Trophoblast cell (in vitro differentiated cells and primary cell): Measurements from ENCODE around the gene GGT1.

Experiments
- DNase-seq, 2 donors: peaks; one replicate each; pipeline ENCODE4 v3.0.0-alpha.2; 2016
- H2AFZ ChIP-seq: 2 replicates; pipeline ENCODE4 v1.6.1; 2013; ENCODE audit warnings: low read length, moderate library complexity, mild to moderate bottlenecking; ENCODE audit not compliant: insufficient read depth, poor library complexity
- H2AK5ac ChIP-seq: 2 replicates; pipeline ENCODE4 v1.6.1; 2013; ENCODE audit warnings: mild to moderate bottlenecking, low read length
- H2BK120ac ChIP-seq: 2 replicates; pipeline ENCODE4 v1.6.1; 2013; ENCODE audit warnings: low read length, mild to moderate bottlenecking, moderate library complexity; ENCODE audit not compliant: insufficient read depth, poor library complexity
- H2BK12ac ChIP-seq: 2 replicates; pipeline ENCODE4 v1.6.1; 2013; ENCODE audit warnings: mild to moderate bottlenecking, low read length, moderate library complexity
- H2BK5ac ChIP-seq: 2 replicates; pipeline ENCODE4 v1.6.1; 2013; ENCODE audit warnings: low read length, low read depth, moderate library complexity, mild to moderate bottlenecking; ENCODE audit not compliant: poor library complexity
- H3K14ac ChIP-seq: 2 replicates; pipeline ENCODE4 v1.6.1; 2013; ENCODE audit warnings: mild to moderate bottlenecking, low read length
- H3K18ac ChIP-seq: 2 replicates; pipeline ENCODE4 v1.6.1; 2013; ENCODE audit warnings: mild to moderate bottlenecking, low read length
- H3K23ac ChIP-seq: 2 replicates; pipeline ENCODE4 v1.6.1; 2013; ENCODE audit warnings: low read length
- H3K27ac ChIP-seq: 2 replicates; pipeline ENCODE4 v1.5.1; 2013; ENCODE audit warnings: low read depth, mild to moderate bottlenecking, inconsistent platforms, low read length, moderate library complexity
- H3K27me3 ChIP-seq: 2 replicates; pipeline ENCODE4 v1.6.1; 2013; ENCODE audit warnings: inconsistent platforms, mild to moderate bottlenecking, low read length, moderate library complexity; ENCODE audit not compliant: insufficient read depth
- H3K36me3 ChIP-seq, 2 experiments: 1 replicate in 1 of 2; 2 replicates in 1 of 2; pipeline ENCODE4 v1.6.1; 2013; ENCODE audit warnings: low read length in 2 of 2, mild to moderate bottlenecking in 2 of 2, moderate library complexity in 1 of 2; ENCODE audit not compliant: insufficient read depth in 2 of 2, control insufficient read depth in 1 of 2
- H3K4ac ChIP-seq: 2 replicates; pipeline ENCODE4 v1.6.1; 2013; ENCODE audit warnings: low read depth, mild to moderate bottlenecking, low read length, moderate library complexity
- H3K4me1 ChIP-seq, 2 experiments: 1 replicate in 1 of 2; 2 replicates in 1 of 2; pipeline ENCODE4 v1.6.1; 2013; ENCODE audit warnings: low read length in 2 of 2, mild to moderate bottlenecking in 2 of 2, moderate library complexity in 1 of 2; ENCODE audit not compliant: insufficient read depth in 2 of 2, control insufficient read depth in 1 of 2
- H3K4me2 ChIP-seq: 2 replicates; pipeline ENCODE4 v1.6.1; 2013; ENCODE audit warnings: inconsistent platforms, mild to moderate bottlenecking, low read length, moderate library complexity
- H3K4me3 ChIP-seq: 2 replicates; pipeline ENCODE4 v1.5.1; 2013; ENCODE audit warnings: mild to moderate bottlenecking, low read depth, low read length, inconsistent platforms
- H3K79me1 ChIP-seq: one replicate; pipeline ENCODE4 v1.6.1; 2013; ENCODE audit warnings: low read length
- H3K79me2 ChIP-seq: 2 replicates; pipeline ENCODE4 v1.6.1; 2013; ENCODE audit warnings: low read length, mild to moderate bottlenecking; ENCODE audit not compliant: control insufficient read depth, insufficient read depth, poor library complexity
- H3K9ac ChIP-seq: 2 replicates; pipeline ENCODE4 v1.6.1; 2013; ENCODE audit warnings: mild to moderate bottlenecking, low read length
- H3K9me3 ChIP-seq: 2 replicates; pipeline ENCODE4 v1.6.1; 2013; ENCODE audit warnings: low read depth, mild to moderate bottlenecking, control low read depth, inconsistent platforms, low read length; ENCODE audit not compliant: insufficient read depth
- H4K12ac ChIP-seq: 2 replicates; pipeline ENCODE4 v1.6.1; 2013; ENCODE audit warnings: low read depth, mild to moderate bottlenecking, low read length, moderate library complexity
- H4K8ac ChIP-seq: 2 replicates; pipeline ENCODE4 v1.6.1; 2013; ENCODE audit warnings: low read depth, mild to moderate bottlenecking, low read length, moderate library complexity
- H4K91ac ChIP-seq: one replicate; pipeline ENCODE4 v1.6.1; 2013; ENCODE audit warnings: low read depth, mild to moderate bottlenecking, low read length, moderate library complexity
- WGBS: extraction: QIAGEN DNeasy Blood & Tissue Kit; methylation state at CpG from one replicate; pipeline ENCODE4 v1.1.7; 2013; ENCODE audit warnings: missing lambda C conversion rate; ENCODE audit not compliant: insufficient read length, insufficient coverage; ENCODE audit errors: extremely low coverage; 5-methylcytosine and 5-hydroxymethylcytosine counted together

GGT1 gene

GRCh38 chr22:24555165-24556039 is 47.6 kb upstream of the GGT1 start, which contains the start of gene SNRPD3:
Gene SNRPD3 (plus strand): TSS chr22:24555999. CDS start chr22:24557675, 1,676 bp downstream.
- WGBS: no CpG with 5 or more reads among the region's 59 CpGs

GRCh38 chr22:24559471-24559870 is 43.5 kb upstream of the GGT1 start:
- Histone ChIP-seq H2AK5ac (no peak overlapping the region), H2AFZ (no peak overlapping the region), H2BK5ac (no peak overlapping the region), H3K4me3 (no peak overlapping the region), H3K79me2 (peaks cover 14% of the 10 kb centered on the region), H3K27ac (no peak overlapping the region), H4K91ac (no peak overlapping the region), H3K14ac (no peak overlapping the region), H3K79me1 (peaks cover 11% of the 10 kb centered on the region), H3K4ac (peak overlapping the region; percentile 11), H3K18ac (no peak overlapping the region), H2BK12ac (no peak overlapping the region), H3K36me3 (peaks cover 27 to 39% of the 10 kb centered on the region in 2 experiments), H3K27me3 (no peaks in the 10 kb centered on the region), H3K4me1 (peaks cover 0 to 2% of the 10 kb centered on the region in 2 experiments), H4K8ac (no peak overlapping the region), H4K12ac (no peak overlapping the region), H3K9ac (no peak overlapping the region), H3K4me2 (no peak overlapping the region), H2BK120ac (no peak overlapping the region), H3K9me3 (no peaks in the 10 kb centered on the region), H3K23ac (no peak overlapping the region)
- WGBS: no CpG with 5 or more reads among the region's 4 CpGs
- no peak for DNase-seq

More at GRCh38 chr22:24555165-24556039, 47.6 kb upstream of the GGT1 start, which contains the start of gene SNRPD3:
- peak within 1 kb of the TSS; percentile 90 for H2AFZ ChIP-seq
- peak within 1 kb of the TSS; percentile 95 for H3K14ac ChIP-seq
- H3K9me3 ChIP-seq: no peaks in the 10 kb centered on the region
- peak within 1 kb of the TSS; percentile 89 for H2AK5ac ChIP-seq
- no peaks in the 10 kb centered on the region for H3K27me3 ChIP-seq
- peaks cover 8 to 12% of the 10 kb centered on the region in 2 experiments for H3K4me1 ChIP-seq
- peak within 1 kb of the TSS; percentile 94 for H3K4me2 ChIP-seq
- H4K12ac ChIP-seq: peak within 1 kb of the TSS; percentile 66
- peak within 1 kb of the TSS; percentile 91 for H3K4ac ChIP-seq
- no peak within 1 kb of the TSS for H3K23ac ChIP-seq
- peak within 1 kb of the TSS; percentile 23 for H2BK12ac ChIP-seq
- H3K36me3 ChIP-seq: peaks cover 12 to 21% of the 10 kb centered on the region in 2 experiments
- peak within 1 kb of the TSS; percentile 90 for H2BK5ac ChIP-seq
- H4K8ac ChIP-seq: peak within 1 kb of the TSS; percentile 98
- peak; percentile 99 for DNase-seq
- peak within 1 kb of the TSS; percentile 89 for H3K18ac ChIP-seq
- peak within 1 kb of the TSS; percentile 95 for H3K4me3 ChIP-seq
- H2BK120ac ChIP-seq: peak within 1 kb of the TSS; percentile 81
- H3K79me2 ChIP-seq: peaks cover 14% of the 10 kb centered on the region
- peaks cover 11% of the 10 kb centered on the region for H3K79me1 ChIP-seq
- peak within 1 kb of the TSS; percentile 83 for H4K91ac ChIP-seq
- H3K9ac ChIP-seq: peak within 1 kb of the TSS; percentile 97
- peak within 1 kb of the TSS; percentile 90 for H3K27ac ChIP-seq

- no peak overlapping the region for H3K14ac ChIP-seq
- WGBS: no CpG with 5 or more reads among the region's 2 CpGs
- H4K8ac ChIP-seq: no peak overlapping the region
- H2BK5ac ChIP-seq: no peak overlapping the region
- no peak overlapping the region for H3K4me3 ChIP-seq
- no peak overlapping the region for H3K18ac ChIP-seq
- no peak overlapping the region for H4K91ac ChIP-seq
- H3K9ac ChIP-seq: no peak overlapping the region
- H3K27ac ChIP-seq: no peak overlapping the region
- H2AK5ac ChIP-seq: no peak overlapping the region
- no peak overlapping the region for H3K4ac ChIP-seq
- no peak for DNase-seq
- H3K9me3 ChIP-seq: no peaks in the 10 kb centered on the region
- H3K27me3 ChIP-seq: no peaks in the 10 kb centered on the region
- H2AFZ ChIP-seq: no peak overlapping the region
- H4K12ac ChIP-seq: no peak overlapping the region
- peaks cover 34 to 55% of the 10 kb centered on the region in 2 experiments for H3K36me3 ChIP-seq
- peaks cover 5% of the 10 kb centered on the region for H3K79me2 ChIP-seq
- H3K4me1 ChIP-seq: no peaks in the 10 kb centered on the region
- no peaks in the 10 kb centered on the region for H3K79me1 ChIP-seq
- H3K4me2 ChIP-seq: no peak overlapping the region
- no peak overlapping the region for H3K23ac ChIP-seq
- H2BK12ac ChIP-seq: no peak overlapping the region
- H2BK120ac ChIP-seq: no peak overlapping the region
Observed at GRCh38 chr22:24563246-24563645, 39.7 kb upstream of the GGT1 start.

- no CpG with 5 or more reads among the region's 2 CpGs for WGBS
- Histone ChIP-seq H4K8ac (no peak overlapping the region), H2AFZ (no peak overlapping the region), H3K4ac (no peak overlapping the region), H3K23ac (peak overlapping the region; percentile 37), H3K18ac (no peak overlapping the region), H3K27ac (no peak overlapping the region), H3K27me3 (no peaks in the 10 kb centered on the region), H3K36me3 (peaks cover 30 to 54% of the 10 kb centered on the region in 2 experiments), H3K79me1 (no peaks in the 10 kb centered on the region), H3K79me2 (peaks cover 5% of the 10 kb centered on the region), H4K91ac (no peak overlapping the region), H3K9ac (no peak overlapping the region), H3K4me2 (no peak overlapping the region), H3K4me3 (no peak overlapping the region), H4K12ac (no peak overlapping the region), H2BK120ac (no peak overlapping the region), H2BK5ac (no peak overlapping the region), H3K4me1 (no peaks in the 10 kb centered on the region), H2AK5ac (no peak overlapping the region), H3K14ac (no peak overlapping the region), H2BK12ac (no peak overlapping the region), H3K9me3 (no peaks in the 10 kb centered on the region)
- peak; percentile 30 to 52 for DNase-seq
Observed at GRCh38 chr22:24564376-24565058, 38.5 kb upstream of the GGT1 start.
